Prostate gland (tissue), 2 donors: ENCODE results near the gene MTSS2. TPM values are rescaled to one million over a fixed set of nuclear protein-coding genes. Genes with fewer than 3 reads are reported as not detected.

Experiments
- DNase-seq: peaks from one replicate; pipeline ENCODE4 v3.0.0-alpha.2; 2019; ENCODE audit warnings: low spot score
- H3K27ac ChIP-seq, 2 donors: fragments of 200-600 bp; sonication (generic); 2 replicates each; pipeline ENCODE4 v1.5.1; 2017 to 2019
- H3K27me3 ChIP-seq: fragments of 200-600 bp; sonication (generic); replicated peaks from 2 replicates; pipeline ENCODE4 v1.5.1; 2019; ENCODE audit not compliant: insufficient read depth
- H3K36me3 ChIP-seq, 2 donors: fragments of 200-600 bp; sonication (generic); 1 replicate in 1 of 2; 2 replicates in 1 of 2; pipeline versions ENCODE4 v1.5.1 to v1.8.1; 2017 to 2019
- H3K4me1 ChIP-seq: fragments of 200-600 bp; sonication (generic); replicated peaks from 2 replicates; pipeline ENCODE4 v1.5.1; 2019
- H3K4me3 ChIP-seq, 2 donors: fragments of 200-600 bp; sonication (generic); 2 replicates each; pipeline ENCODE4 v1.5.1; 2017 to 2019
- H3K9me3 ChIP-seq: fragments of 200-600 bp; sonication (generic); 2 replicates; pipeline ENCODE4 v1.5.1; 2017
- POLR2A ChIP-seq: fragments of 450-650 bp; IDR thresholded peaks from one replicate; pipeline ENCODE4 v1.6.1; 2016; ENCODE audit warnings: antibody characterized with exemption, mild to moderate bottlenecking
- POLR2AphosphoS5 ChIP-seq: sonication (generic); formaldehyde crosslinking; IDR thresholded peaks from one replicate; pipeline ENCODE4 v1.6.1; 2017; ENCODE audit warnings: antibody characterized with exemption
- WGBS: methylation state at CpG from one replicate; pipeline ENCODE4 v1.1.5; 2018; 5-methylcytosine and 5-hydroxymethylcytosine counted together
- intact Hi-C: fragments of 100-400 bp; cut with DNase I; formaldehyde crosslinking; loops from one replicate; pipeline ENCODE4 v1.14.2; 2022
- total RNA-seq, 2 donors: library from RNA; depleted of rRNA; stranded (reverse); fragments of >200 nt; gene quantifications; one replicate each; pipeline ENCODE4 v1.1.0, GENCODE V29; 2016
- TF ChIP-seq, protein P1 (sequence below), 4 experiments: fragments of 200-600 bp in 2 of 4; fragments of 450-650 bp in 2 of 4; sonication (generic) in 2 of 4; IDR thresholded peaks; 1 replicate in 3 of 4; 2 replicates in 1 of 4; pipeline ENCODE4 v1.5.1; 2016 to 2019; ENCODE audit warnings: antibody characterized with exemption in 4 of 4, mild to moderate bottlenecking in 2 of 4, moderate library complexity in 2 of 4

MTSS2 gene
- total RNA-seq, 2 donors from 2014 or later: 42.4 to 92.4 TPM

- WGBS: 19% methylated on average over 23 of the region's 23 CpGs
- Histone ChIP-seq H3K9me3 (no peaks in the 10 kb centered on the region), H3K27ac (peak overlapping the region; percentile 83 to 85), H3K36me3 (no peaks in the 10 kb centered on the region), H3K27me3 (no peaks in the 10 kb centered on the region), H3K4me3 (no peak overlapping the region), H3K4me1 (peaks cover 18% of the 10 kb centered on the region)
- DNase-seq: peak; percentile 84
- intact Hi-C loops: no loop called here
- TF ChIP-seq POLR2A: peak; percentile 31
- peak; percentile 60 for TF ChIP-seq POLR2AphosphoS5
- TF ChIP-seq, protein P1, sequence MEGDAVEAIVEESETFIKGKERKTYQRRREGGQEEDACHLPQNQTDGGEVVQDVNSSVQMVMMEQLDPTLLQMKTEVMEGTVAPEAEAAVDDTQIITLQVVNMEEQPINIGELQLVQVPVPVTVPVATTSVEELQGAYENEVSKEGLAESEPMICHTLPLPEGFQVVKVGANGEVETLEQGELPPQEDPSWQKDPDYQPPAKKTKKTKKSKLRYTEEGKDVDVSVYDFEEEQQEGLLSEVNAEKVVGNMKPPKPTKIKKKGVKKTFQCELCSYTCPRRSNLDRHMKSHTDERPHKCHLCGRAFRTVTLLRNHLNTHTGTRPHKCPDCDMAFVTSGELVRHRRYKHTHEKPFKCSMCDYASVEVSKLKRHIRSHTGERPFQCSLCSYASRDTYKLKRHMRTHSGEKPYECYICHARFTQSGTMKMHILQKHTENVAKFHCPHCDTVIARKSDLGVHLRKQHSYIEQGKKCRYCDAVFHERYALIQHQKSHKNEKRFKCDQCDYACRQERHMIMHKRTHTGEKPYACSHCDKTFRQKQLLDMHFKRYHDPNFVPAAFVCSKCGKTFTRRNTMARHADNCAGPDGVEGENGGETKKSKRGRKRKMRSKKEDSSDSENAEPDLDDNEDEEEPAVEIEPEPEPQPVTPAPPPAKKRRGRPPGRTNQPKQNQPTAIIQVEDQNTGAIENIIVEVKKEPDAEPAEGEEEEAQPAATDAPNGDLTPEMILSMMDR (IDR thresholded peaks at IDR 0.05): peak in 2 of 4 experiments; percentile 30 to 43
Observed at GRCh38 chr16:70715055-70715858, 29.4 kb upstream of the MTSS2 start.

DNA sequence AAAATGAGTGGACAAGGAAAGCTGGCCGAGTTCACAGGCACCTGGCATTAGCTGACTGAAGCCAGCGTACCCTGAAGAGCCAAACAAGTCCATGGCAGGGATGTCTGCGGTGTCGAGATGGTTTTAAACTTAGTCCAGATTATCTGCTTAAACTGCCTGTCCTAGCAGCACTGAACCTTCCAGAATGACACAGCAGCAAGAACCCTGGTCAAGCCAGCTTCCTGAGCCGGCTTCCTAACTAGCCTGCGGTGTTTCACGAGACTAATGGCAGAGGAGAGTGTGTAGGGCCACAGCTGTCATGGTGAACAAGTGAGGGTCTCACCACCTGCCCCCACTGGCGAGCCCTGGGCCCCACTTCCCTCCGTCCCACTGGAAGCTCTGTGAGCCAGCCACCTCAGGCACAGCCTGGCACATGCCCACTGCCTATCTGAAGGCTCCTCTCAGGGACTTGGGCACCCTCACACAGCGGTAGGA lies 28.8 kb upstream of the MTSS2 start:
- Histone ChIP-seq H3K27me3 (no peaks in the 10 kb centered on the region), H3K27ac (peak overlapping the region; percentile 83 to 85), H3K36me3 (no peaks in the 10 kb centered on the region), H3K9me3 (no peaks in the 10 kb centered on the region), H3K4me3 (no peak overlapping the region), H3K4me1 (peaks cover 18% of the 10 kb centered on the region)
- TF ChIP-seq POLR2A (no peak), POLR2AphosphoS5 (no peak)
- TF ChIP-seq, protein P1 (IDR thresholded peaks at IDR 0.05): no peak
- DNase-seq: no peak
- intact Hi-C loops: no loop called here
- 56% methylated on average over 10 of the region's 10 CpGs for WGBS

- TF ChIP-seq POLR2A (no peak), POLR2AphosphoS5 (no peak)
- TF ChIP-seq, protein P1 (IDR thresholded peaks at IDR 0.05): no peak
- Histone ChIP-seq H3K27ac (peak overlapping the region; percentile 83 to 85), H3K9me3 (no peaks in the 10 kb centered on the region)
Observed at GRCh38 chr16:70713824-70714223, 28.0 kb upstream of the MTSS2 start.

DNA sequence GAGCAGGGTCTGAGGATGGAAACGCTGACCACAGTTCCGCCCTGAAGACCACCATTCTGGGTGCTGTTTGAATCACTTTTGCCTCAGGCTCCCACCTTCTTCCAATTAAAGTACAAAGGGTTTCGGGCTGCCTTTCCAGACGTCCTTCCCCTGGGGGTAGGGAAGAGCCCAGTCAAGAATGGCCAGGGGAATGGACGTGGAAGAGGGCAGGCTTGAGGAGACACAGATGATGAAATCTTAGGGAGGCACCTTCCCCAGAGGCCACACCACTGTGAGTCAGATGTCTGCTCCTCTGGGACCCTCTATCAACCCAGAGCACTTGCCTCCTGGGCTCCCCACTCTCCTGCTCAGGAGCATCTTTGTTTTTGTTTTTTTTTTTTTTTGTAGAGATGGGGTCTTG lies 27.5 kb upstream of the MTSS2 start:
- no peaks in the 10 kb centered on the region for H3K36me3 ChIP-seq
- no peaks in the 10 kb centered on the region for H3K27me3 ChIP-seq
- WGBS: 79% methylated on average over 5 of the region's 5 CpGs
- no peak overlapping the region for H3K27ac ChIP-seq
- H3K4me1 ChIP-seq: peaks cover 18% of the 10 kb centered on the region
- no peak overlapping the region for H3K4me3 ChIP-seq
- no peak for TF ChIP-seq POLR2AphosphoS5
- no peak for TF ChIP-seq POLR2A
- TF ChIP-seq, protein P1 (IDR thresholded peaks at IDR 0.05): no peak
- H3K9me3 ChIP-seq: no peaks in the 10 kb centered on the region
- DNase-seq: no peak
- intact Hi-C loops: no loop called here

More at GRCh38 chr16:70713824-70714223, 28.0 kb upstream of the MTSS2 start:
- no peaks in the 10 kb centered on the region for H3K36me3 ChIP-seq
- DNase-seq: no peak
- WGBS: 70% methylated on average over 10 of the region's 10 CpGs
- H3K4me1 ChIP-seq: peaks cover 18% of the 10 kb centered on the region
- no peaks in the 10 kb centered on the region for H3K27me3 ChIP-seq
- H3K4me3 ChIP-seq: no peak overlapping the region
- intact Hi-C loops: no loop called here

DNA sequence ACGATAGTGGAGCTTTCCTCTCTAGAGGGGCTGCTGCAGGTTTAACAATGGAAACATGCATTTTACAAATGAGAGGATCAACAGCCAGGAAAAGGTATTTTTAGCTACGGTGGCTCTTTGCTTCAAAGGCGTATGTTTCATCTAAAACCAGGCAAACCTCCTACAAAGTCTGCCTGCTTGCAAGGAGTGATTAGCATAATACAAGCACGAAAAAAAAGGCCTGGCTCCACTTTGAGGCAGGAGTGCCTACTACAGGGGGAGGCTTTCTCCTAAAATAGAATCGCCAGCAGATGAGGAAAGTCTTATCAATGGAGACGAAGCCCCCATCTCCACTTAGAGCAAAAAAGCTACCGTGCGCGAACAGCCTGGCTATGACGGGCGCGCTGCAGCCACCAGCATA lies 27.1 kb upstream of the MTSS2 start:
- TF ChIP-seq POLR2AphosphoS5 (no peak), POLR2A (no peak)
- TF ChIP-seq, protein P1 (IDR thresholded peaks at IDR 0.05): no peak
- Histone ChIP-seq H3K27ac (no peak overlapping the region), H3K27me3 (no peaks in the 10 kb centered on the region), H3K4me3 (no peak overlapping the region), H3K9me3 (no peaks in the 10 kb centered on the region), H3K4me1 (peaks cover 18% of the 10 kb centered on the region), H3K36me3 (no peaks in the 10 kb centered on the region)
- DNase-seq: no peak
- 85% methylated on average over 12 of the region's 12 CpGs for WGBS
- intact Hi-C loops: no loop called here
